GM19035 (cell line): ENCODE data around the gene PARVB.

ENCODE experiments used
- ATAC-seq: cut with Tn5 transposase; IDR thresholded peaks from one replicate; pipeline ENCODE4 v1.9.1; 2021; ENCODE audit not compliant: unreplicated experiment

The PARVB gene

DNA sequence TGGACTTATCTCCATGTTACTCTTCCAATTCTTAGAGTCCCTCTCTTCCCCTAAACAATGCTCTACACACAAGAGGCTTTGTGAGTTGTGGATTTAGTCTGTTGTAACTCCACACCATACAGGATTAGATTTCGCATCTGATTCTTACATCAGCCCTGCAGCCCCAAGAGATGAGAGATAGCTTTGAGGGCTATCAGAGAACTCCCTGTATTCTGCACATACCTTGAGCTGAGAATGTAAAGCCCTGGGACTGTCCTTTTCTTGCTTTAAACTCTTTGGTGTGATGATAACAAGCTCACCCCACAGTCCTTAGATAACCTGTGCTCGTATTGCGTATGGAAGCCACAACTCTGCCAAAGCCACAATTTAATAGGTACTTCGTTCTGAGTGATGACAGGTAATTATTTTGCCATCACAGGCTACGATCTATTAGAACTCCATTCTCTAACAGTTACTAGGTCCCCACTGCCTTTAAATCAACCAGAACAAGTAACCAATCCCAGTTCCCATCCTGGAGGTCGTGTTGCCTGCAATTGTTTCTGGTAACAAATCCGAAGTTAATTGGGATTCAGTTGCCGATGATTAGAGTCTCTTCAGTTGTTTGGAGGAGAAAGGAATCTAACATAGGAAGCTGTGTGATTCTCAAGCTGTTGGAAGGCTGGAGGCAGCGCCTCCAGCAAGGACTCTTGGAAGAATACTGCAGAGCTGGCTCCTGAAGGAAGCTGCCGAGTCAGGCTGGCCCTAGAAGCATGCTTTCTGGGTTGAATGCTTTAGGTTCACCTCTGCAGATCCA is 155.3 kb downstream of the PARVB start:
- no peak for ATAC-seq

DNA sequence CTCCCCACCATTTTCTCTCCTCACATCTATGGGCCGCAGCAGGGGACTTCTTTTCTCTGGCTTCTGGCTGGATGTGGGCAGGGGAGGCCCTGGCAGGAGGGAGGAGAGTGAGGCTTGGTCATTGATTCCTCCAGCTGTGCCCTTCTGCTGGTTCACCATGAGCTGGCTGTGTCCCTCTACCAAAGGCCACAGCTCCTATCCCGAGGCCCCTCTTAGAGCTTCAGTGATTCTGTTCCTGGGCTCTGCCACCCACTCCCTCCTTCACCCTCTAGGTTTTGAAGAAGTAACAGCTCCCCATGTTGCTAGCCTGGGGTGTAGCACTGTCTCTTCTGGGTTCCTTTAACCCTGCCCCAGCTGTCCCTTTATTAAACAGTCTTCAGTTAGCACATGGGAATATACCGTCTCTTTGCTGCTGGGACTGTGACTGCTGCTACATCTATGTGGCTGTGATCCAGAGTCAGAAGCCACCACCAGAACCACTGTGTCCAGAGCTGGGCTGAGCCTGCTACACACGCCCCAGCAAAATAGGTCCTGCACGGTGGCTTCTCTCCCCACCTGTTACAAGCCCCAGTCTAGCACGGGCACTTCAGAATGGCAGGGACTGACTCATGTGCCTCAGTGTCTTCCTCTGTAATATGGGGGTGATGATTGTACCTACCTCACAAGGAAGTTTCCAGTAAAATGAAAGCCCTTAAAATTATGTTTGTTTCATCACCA is 156.0 kb downstream of the PARVB start:
- ATAC-seq, result no peak

DNA sequence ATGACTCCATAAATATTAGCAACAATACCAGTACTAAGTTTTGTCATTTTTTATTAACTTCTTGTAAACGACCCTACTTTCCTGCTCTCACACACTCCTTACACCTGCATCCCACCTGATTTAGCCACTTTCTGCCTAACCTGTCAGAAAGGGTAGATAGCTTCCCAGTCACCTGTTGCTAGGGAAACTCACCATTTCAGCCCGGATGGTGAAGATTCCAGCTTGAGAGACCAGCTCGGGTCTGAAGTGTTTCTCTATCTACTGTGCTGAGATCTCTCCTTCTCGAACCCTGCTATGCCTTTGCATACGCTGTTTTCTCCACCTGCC is 156.6 kb downstream of the PARVB start, which contains the start of gene PARVG:
PARVG (plus strand) TSS at position 220 of the 327 bp plus-strand sequence. CDS start 2,405 bp downstream, outside the sequence.
- no peak for ATAC-seq

DNA sequence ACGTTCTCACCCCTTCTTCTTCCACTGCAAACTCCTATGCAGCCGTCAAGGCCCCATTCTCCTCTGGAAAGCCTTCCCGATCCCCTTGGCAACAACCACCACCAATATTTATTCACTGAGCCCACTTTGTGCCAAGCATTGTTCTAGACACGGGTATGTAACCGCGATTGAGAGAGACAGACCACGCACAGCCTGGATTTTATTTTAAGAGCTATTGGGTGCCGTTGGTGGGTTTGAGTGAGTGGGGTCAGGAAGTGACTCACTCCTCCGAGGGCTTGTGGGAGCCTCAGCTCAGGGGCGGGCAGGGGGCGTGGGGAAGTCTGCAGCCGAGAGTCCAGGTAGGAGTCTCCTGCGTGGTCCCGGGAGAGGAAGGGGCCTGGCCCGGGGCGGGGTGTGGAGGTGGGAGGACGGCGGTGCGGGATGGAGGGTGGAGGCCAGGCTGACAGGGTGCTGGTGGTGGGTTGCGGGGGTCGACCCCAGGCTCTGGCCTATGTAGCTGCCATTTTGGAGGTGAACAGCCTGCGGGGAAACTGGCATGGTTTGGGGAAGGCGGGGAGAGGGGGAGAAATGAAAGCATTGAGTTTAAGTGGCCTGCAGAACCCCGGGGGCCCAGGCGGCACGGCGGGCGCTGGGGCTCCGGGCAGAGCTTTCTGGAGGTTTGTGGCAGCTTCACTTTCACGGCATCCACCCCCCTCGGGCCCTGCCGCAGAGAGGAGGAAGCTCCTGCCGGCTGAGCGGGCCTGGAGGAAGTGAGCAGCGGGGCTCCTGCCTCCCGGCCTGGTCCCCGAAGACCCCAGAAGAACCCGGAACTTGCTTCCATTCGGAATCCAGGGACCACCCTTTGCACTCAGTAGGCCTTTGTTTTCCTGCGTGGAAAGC is 157.2 kb downstream of the PARVB start:
- no peak for ATAC-seq

DNA sequence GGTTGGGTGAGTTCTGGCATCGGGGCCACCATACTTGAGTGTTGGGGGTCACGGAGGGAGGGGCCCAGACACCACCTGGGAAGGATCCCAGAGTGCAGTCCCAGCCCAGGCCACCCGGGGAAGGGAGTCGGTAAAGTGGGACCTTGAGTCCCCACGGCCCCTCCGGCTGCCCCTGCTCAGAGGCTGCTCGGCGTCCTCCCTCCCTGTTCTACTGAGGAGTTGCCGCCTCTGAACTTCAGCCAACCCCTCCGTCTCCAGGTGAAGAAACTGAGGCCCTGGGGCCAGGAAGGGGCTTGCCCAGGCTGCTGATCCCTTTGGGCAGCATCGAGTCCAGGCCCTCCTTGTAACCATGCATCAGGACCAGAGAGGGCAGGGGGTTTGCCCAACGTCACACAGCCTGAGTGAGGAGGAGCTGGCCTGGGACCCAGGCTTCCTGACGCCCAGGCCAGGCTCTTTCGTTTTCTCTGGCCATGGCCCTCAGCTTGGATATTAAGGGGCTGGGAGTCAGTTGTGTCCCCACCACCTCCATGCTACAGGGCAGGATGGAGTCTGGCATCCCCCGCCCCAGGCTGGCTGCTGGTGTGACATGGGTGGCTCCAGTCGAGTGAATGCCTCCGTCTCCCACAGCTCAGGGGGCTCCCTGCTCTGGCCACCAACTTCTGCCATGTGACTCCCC is 157.9 kb downstream of the PARVB start:
- no peak for ATAC-seq

DNA sequence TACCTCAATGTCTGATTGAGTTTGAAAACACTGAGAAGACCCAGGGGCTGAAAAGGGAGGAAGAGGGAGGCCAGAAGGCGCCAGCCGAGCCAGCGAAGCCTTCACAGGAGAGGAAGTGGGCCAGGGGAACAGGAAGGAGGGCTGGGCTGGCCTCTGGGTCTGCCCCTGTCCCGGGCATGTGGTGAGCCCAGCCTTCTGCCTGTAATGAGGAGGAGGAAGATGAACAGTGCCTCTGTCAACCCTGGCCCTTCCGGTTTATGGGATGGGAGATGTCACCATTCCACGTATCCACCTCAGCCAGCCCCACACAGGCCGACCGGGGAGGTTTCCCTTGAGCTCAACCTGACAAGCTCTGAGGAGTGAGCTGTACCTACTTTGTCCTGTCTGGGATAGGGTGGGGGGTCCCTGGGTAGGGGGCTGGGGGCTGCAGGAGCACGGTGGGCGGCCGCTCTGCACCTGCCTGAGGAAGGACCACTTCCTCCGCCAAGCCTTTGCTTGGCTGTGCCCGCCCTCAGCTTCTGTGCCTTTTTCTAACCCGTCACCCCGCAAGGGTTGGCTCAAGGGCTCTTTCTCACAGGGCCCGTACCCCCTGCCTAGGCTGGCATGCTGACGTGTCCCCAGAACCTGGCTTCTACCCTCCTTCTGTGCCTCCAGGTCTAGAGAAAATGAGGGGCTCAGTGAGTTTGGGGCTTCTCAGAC is 158.6 kb downstream of the PARVB start:
- ATAC-seq, result no peak

DNA sequence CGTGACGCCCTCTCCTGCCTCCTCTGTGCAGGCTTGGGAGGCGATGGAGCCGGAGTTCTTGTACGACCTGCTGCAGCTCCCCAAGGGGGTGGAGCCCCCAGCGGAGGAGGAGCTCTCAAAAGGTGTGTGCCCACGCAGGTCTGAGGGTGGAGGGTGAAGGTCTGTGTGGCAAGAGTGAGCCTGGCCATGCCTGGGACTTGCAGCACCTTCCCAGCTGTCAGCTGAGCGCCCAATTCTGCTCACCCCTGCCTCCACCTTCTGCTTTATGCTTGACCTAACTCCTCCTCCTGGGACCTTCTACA is 159.1 kb downstream of the PARVB start:
- no peak for ATAC-seq

DNA sequence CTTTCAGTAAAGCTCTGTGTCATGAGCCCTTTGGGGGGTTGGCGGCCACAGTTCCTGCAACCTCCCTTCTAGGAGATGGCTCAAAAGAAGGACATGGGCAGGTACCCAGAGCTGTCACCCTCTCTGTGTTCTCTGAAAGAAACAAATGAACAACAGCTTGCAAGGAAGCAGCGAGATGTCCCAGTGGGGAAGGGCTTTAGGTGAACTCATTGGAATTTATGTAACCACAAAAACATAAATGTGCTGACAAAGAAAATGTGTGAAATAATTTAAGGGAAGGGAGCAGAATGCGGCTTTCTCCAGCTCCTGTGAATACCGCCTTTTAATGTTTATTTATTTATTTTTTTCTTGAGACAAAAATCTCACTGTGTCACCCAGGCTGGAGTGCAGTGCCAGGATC is 159.9 kb downstream of the PARVB start:
- no peak for ATAC-seq

DNA sequence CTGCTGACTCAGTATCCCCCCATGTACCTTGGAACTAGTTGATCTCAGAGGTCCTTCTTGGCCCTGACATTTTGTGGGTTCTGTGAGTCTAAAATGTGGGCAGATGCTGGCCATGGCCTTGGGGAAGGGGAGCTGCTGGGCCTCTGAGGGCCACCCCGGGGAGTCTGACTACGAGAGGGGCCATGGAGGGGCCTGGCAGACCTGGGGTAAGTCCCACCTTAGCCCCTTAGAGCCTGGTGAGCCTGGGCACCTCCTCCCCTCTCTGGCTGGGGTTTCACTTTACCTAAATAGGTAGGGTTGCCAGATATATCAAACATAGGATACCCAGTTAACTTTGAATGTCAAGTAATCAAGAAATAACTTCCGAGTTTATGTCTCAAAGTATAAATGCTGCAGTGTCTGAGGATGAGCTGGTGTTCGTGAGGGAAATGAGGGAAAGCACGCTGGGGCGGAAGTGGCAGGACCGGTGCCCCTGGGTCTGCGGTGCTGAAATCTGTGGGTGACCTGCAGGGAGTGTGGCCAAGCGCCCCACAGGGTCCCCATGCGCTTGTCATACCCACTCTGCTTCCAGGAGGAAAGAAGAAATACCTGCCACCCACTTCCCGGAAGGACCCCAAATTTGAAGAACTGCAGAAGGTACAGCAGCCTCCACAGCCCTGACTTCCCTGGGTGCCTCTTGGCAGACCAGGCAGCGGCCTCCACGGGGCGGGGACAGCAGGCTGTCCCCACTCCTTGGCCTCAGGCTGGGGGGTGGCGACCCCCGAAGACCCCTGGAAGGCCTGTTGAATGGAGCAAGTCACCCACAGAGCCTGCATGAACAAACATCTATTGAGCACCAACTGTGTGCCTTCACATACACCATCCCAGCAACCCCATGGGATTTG is 161.4 kb downstream of the PARVB start:
- no peak for ATAC-seq

DNA sequence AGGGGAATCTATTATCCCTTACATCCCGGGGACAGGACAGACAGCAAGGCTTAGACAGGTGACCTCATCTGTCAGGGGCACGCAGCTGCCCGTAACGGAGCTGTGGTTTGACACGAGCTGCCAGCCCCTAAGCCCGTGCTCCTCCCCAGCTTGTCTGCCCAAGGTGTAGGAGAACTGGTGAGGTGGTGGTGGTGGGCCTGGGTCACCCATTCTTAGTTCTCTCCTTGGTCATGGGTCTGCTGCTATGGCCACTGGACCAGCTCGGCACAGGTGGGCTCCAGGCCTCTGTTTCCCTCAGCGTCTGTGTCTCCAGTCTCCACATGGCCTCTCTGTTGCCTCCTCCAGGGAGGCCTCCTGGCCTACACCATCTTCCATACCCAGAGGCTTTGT is 162.0 kb downstream of the PARVB start:
- ATAC-seq, result no peak

DNA sequence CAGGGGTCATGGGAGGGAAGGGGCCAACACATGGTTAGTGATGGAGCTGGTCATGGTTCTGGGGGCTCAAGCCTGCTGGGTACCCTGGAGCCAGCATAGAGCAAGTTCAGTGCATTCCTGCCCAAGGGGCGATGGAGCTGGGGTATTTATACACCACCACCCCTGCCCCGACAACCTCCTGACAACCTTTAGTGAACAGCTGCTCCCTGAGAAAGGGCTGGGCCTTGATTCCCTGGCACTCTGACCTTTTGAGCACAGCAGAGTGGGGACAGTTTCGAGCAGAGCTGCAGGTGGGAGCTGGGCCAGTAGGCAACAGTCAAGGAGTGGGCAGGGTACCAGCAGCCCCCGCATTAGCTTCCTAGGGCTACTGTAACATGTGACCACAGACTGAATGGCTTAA is 162.6 kb downstream of the PARVB start:
- ATAC-seq, result no peak

DNA sequence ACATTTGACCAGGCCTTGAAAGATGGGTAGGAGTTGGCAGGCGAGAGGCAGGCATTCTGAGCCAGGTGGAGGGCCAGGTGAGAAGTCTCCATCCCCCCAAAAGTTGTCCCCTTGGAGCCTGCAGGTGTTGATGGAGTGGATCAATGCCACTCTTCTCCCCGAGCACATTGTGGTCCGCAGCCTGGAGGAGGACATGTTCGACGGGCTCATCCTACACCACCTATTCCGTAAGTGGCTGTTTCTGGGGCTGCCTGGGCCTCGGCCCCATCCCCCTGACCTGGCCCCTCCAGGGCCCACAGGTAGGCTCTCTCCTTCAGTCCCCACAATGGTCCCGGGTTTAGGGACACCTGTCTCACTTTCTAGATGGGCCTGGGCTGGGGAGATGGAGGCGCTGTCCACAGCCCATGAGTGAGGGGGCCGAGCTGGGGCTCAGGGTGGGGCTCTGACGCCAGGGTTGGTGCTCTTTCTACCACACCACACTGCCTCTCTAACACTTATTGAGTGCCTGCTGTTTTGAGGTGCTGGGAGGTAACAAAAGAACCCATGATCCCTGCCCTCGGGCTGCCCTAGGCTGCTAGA is 163.6 kb downstream of the PARVB start:
- no peak for ATAC-seq

DNA sequence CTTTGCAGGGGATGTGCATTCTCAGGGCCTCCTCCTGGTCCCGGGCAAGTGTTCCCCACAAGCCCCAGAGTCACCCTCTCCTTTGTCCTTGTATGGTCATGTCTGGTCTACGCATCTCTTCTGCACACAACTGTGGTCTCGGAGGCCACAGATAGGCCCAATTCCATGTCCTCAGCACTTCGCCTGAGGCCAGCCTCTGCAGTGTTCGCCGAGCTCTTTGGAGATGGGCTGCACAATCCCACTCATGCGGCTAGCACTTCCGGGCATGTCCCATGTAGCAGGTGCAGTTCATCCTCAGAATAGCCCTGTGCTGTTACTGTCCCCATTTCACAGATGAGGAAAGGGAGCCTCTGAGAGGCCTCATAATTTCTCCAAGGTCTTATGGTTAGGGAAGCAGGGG is 164.2 kb downstream of the PARVB start:
- no peak for ATAC-seq

DNA sequence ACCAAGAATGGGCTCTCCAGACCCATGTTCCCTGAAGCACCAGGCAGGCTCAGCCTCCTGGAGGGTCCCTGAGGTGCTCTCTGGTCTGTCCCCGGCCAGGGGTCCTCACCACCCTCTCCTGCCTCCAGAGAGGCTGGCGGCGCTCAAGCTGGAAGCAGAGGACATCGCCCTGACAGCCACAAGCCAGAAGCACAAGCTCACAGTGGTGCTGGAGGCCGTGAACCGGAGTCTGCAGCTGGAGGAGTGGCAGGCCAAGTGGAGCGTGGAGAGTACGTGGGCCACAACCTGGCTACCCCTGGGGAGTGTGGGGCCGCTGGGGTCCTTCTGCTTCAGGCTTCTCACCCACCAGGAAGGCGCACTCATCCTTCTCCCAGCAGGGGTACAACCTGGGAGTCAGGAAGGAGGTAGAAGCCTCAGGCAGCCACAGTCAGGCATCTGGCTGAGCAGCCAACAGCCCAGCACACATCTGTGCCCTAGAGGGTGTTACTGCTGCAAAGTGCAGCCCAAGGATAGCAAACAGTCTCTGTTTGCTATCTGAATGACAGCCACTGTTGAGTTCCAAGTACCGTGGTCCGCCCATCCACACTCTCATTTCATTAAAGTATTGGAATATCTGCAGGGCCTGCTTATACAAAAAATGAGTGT is 165.0 kb downstream of the PARVB start:
- no peak for ATAC-seq

DNA sequence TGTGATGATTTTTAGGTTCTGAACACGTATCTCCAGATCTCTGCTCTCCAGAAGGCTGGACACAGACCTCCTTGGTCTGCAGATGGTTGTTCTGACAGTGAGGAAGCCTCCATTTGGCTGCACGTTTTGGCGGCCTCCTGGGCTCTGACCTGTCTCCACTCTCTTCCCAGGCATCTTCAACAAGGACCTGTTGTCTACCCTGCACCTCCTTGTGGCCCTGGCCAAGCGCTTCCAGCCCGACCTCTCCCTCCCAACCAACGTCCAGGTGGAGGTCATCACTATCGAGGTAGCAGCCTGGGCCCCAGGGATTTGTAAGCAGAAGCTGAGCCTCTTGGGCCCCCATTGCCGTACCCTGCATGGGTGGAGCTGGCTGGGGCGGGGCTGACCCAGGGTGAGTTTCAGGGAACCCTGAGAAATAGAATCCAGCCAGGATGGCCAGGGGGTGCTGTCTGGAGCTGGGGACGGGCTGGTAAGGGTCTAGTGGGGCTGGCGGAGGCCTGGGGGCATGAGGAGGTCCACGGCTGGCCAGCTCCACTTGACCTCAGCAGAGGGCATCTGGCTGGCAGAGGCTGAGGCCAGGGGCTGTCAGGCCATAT is 166.4 kb downstream of the PARVB start:
- ATAC-seq, result no peak

DNA sequence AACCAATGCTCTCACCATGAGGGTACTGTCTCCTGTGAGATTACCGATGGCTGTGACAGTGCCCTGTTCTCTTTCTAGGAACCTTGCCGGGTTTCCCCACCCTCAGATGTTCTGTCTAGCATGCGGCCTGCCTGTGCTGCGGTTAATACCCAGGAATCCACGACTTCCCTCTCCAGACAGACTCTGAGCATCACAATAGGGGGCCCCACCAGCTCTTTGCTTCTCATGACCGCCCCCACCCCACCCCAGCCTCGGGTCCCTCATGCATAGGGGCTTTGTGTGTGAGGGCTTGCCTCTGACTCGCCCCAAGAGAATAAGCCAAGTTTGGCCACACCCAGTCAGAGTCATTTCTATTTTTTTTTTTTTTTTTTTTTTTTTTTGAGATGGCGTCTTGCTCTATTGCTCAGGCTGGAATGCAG is 166.9 kb downstream of the PARVB start:
- no peak for ATAC-seq

DNA sequence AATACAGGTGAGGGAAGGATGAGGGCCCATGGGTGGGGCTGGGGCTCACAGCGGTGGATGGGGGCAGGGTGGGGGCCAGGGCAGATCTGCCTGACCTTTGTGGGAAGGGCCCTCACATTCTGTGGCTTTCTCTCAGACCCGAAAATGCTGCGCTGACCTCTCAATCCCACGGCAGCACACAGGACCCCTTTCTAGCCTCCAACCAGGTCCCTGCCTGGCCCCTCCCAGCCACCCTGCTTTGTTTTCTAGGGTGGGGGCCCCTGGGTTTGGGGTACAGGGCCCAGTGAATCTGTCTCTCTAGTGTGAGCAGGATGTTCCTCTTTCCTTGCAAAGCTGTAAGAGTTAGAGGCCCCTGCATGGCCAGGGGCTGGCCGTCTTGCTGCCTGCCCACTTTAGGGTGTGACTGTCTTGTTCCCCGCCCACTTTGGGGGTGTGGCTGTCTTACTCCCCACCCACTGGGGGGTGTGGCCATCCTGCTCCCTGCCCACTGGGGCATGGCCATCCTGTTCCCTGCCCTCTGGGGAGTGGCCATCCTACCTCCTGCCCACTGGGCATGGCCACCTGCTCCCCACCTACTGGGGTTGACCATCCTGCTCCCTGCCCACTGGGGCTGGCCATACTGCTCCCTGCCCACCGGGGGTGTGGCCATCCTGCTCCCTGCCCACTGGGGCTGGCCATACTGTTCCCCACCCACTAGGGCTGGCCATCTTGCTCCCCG is 168.2 kb downstream of the PARVB start:
- no peak for ATAC-seq
